MV-4-11 (cell line): ENCODE data around the gene AREL1.

Experiments used
- DNase-seq: peaks from one replicate; lab custom pipeline; 2025; lab: John Stamatoyannopoulos, UW

The AREL1 gene

GRCh38 chr14:74698465-74698864 is 14.4 kb downstream of the AREL1 start:
- peak; percentile 65 for DNase-seq

GRCh38 chr14:74697976-74698375 is 14.9 kb downstream of the AREL1 start:
- DNase-seq = no peak

- DNase-seq = no peak
These were observed 15.3 kb downstream of the AREL1 start for GRCh38 chr14:74697543-74697942.

- no peak for DNase-seq
These were observed 15.9 kb downstream of the AREL1 start for GRCh38 chr14:74697011-74697410.

- DNase-seq = peak; percentile 11
These were observed 17.5 kb downstream of the AREL1 start for GRCh38 chr14:74695406-74695805.

- DNase-seq = no peak
These were observed 19.7 kb downstream of the AREL1 start for GRCh38 chr14:74693191-74693590.

- DNase-seq = no peak
These were observed 21.4 kb downstream of the AREL1 start for GRCh38 chr14:74691456-74691855.

GRCh38 chr14:74685921-74686678 is 26.8 kb downstream of the AREL1 start:
- DNase-seq = no peak

GRCh38 chr14:74685056-74685455 is 27.8 kb downstream of the AREL1 start:
- DNase-seq = peak; percentile 75

- DNase-seq = peak; percentile 85
These were observed 28.4 kb downstream of the AREL1 start for GRCh38 chr14:74684434-74684833.

- DNase-seq = peak; percentile 4
These were observed 29.5 kb downstream of the AREL1 start for GRCh38 chr14:74683406-74683805.

- no peak for DNase-seq
These were observed 30.5 kb downstream of the AREL1 start for GRCh38 chr14:74682169-74682952.

- DNase-seq = no peak
These were observed 37.7 kb downstream of the AREL1 start for GRCh38 chr14:74675219-74675618.

- no peak for DNase-seq
These were observed 39.1 kb downstream of the AREL1 start for GRCh38 chr14:74673768-74674167.

- no peak for DNase-seq
These were observed 41.1 kb downstream of the AREL1 start for GRCh38 chr14:74671789-74672188.

GRCh38 chr14:74670726-74671411 is 42.0 kb downstream of the AREL1 start:
- no peak for DNase-seq

- no peak for DNase-seq
These were observed 43.0 kb downstream of the AREL1 start for GRCh38 chr14:74669846-74670245.

GRCh38 chr14:74669256-74669655 is 43.6 kb downstream of the AREL1 start:
- no peak for DNase-seq

GRCh38 chr14:74667758-74668157 is 45.1 kb downstream of the AREL1 start:
- no peak for DNase-seq

- no peak for DNase-seq
These were observed 48.2 kb downstream of the AREL1 start for GRCh38 chr14:74664717-74665116.

GRCh38 chr14:74663884-74664283 is 49.0 kb downstream of the AREL1 start:
- no peak for DNase-seq

- no peak for DNase-seq
These were observed 51.0 kb downstream of the AREL1 start for GRCh38 chr14:74661726-74662450.
